Hematopoietic multipotent progenitor cell treated with erythropoietin and hydrocortisone succinate and interleukin-3 and kit ligand, for 4 days (in vitro differentiated cells): ENCODE data around the gene ZNF691.
"Not testable (repeated sequence)": the region's sequence is repeated elsewhere in the genome, so short reads cannot be mapped to it uniquely, and the experiment has no call there.

Source experiments
- DNase-seq: peaks from one replicate; pipeline ENCODE4 v3.0.0-alpha.2; 2015

ZNF691 gene

GRCh38 chr1:42860339-42861013 is 14.1 kb downstream of the ZNF691 start:
- no peak for DNase-seq

- no peak for DNase-seq
Measured at GRCh38 chr1:42861014-42861399, 14.6 kb downstream of the ZNF691 start.

GRCh38 chr1:42866549-42866948 is 20.1 kb downstream of the ZNF691 start:
- DNase-seq: no peak

GRCh38 chr1:42868466-42868865 is 22.1 kb downstream of the ZNF691 start:
- DNase-seq: not testable (repeated sequence)

- DNase-seq: not testable (repeated sequence)
Measured at GRCh38 chr1:42869254-42869653, 22.8 kb downstream of the ZNF691 start.

- DNase-seq: peak; percentile 40
Measured at GRCh38 chr1:42869751-42870150, 23.3 kb downstream of the ZNF691 start.

- DNase-seq: not testable (repeated sequence)
Measured at GRCh38 chr1:42873108-42873507, 26.7 kb downstream of the ZNF691 start.

GRCh38 chr1:42873670-42874069 is 27.3 kb downstream of the ZNF691 start:
- DNase-seq: peak; percentile 81

GRCh38 chr1:42876009-42876408 is 29.6 kb downstream of the ZNF691 start:
- DNase-seq: no peak

- no peak for DNase-seq
Measured at GRCh38 chr1:42877380-42877779, 31.0 kb downstream of the ZNF691 start.

- no peak for DNase-seq
Measured at GRCh38 chr1:42880384-42880783, 34.0 kb downstream of the ZNF691 start.

- no peak for DNase-seq
Measured at GRCh38 chr1:42886046-42886739, 39.8 kb downstream of the ZNF691 start.

GRCh38 chr1:42886800-42887199 is 40.4 kb downstream of the ZNF691 start:
- DNase-seq: no peak

GRCh38 chr1:42887366-42887765 is 41.0 kb downstream of the ZNF691 start:
- DNase-seq: no peak

GRCh38 chr1:42888013-42888633 is 41.7 kb downstream of the ZNF691 start:
- DNase-seq: peak; percentile 35

- no peak for DNase-seq
Measured at GRCh38 chr1:42889264-42889663, 42.9 kb downstream of the ZNF691 start.

GRCh38 chr1:42891465-42892138 is 45.2 kb downstream of the ZNF691 start:
- no peak for DNase-seq

- DNase-seq: not testable (repeated sequence)
Measured at GRCh38 chr1:42899960-42900359, 53.5 kb downstream of the ZNF691 start.
